Gastroesophageal sphincter (tissue), 4 donors: ENCODE measurements around the gene VDR. TPM values are rescaled to one million over a fixed set of nuclear protein-coding genes. Genes with fewer than 3 reads are reported as not detected.

Experiments
- ATAC-seq: fragments of 150-250 bp; one replicate; pipeline ENCODE4 v1.9.1; 2016; ENCODE audit warnings: mild to moderate bottlenecking, moderate library complexity
- H3K27ac ChIP-seq, 4 donors: fragments of 200-600 bp; sonication (generic) in 3 of 4; 1 replicate in 3 of 4; 2 replicates in 1 of 4; pipeline ENCODE4 v1.5.1; 2016 to 2019
- H3K27me3 ChIP-seq: fragments of 200-600 bp; sonication (generic); one replicate; pipeline ENCODE4 v1.5.1; 2019
- H3K36me3 ChIP-seq, 2 donors: fragments of 200-600 bp; sonication (generic); one replicate each; pipeline ENCODE4 v1.5.1; 2019; ENCODE audit warnings: control low read depth in 1 of 2
- H3K4me1 ChIP-seq, 3 donors: fragments of 200-600 bp; sonication (generic); 1 replicate in 2 of 3; 2 replicates in 1 of 3; pipeline ENCODE4 v1.5.1; 2016 to 2019; ENCODE audit warnings: control low read depth in 2 of 3
- H3K4me3 ChIP-seq, 2 donors: fragments of 200-600 bp; sonication (generic); one replicate each; pipeline ENCODE4 v1.5.1; 2019; ENCODE audit warnings: mild to moderate bottlenecking in 1 of 2, moderate library complexity in 1 of 2
- H3K9me3 ChIP-seq, 3 donors: fragments of 200-600 bp; sonication (generic); one replicate each; pipeline ENCODE4 v1.5.1; 2017 to 2019; ENCODE audit warnings: control low read depth in 2 of 3
- CTCF ChIP-seq, 4 experiments: fragments of 200-600 bp in 2 of 4; fragments of 450-650 bp in 2 of 4; sonication (generic) in 1 of 4; IDR thresholded peaks; one replicate each; pipeline ENCODE4 v1.5.1; 2017 to 2019; ENCODE audit warnings: antibody characterized with exemption in 4 of 4, mild to moderate bottlenecking in 2 of 4, moderate library complexity in 2 of 4
- EP300 ChIP-seq: sonication (generic); formaldehyde crosslinking; IDR thresholded peaks from one replicate; pipeline ENCODE4 v1.6.1; 2017; ENCODE audit warnings: antibody characterized with exemption, mild to moderate bottlenecking
- POLR2A ChIP-seq, 2 donors: fragments of 450-650 bp; IDR thresholded peaks; one replicate each; pipeline ENCODE4 v1.6.1; 2017; ENCODE audit warnings: antibody characterized with exemption in 2 of 2, mild to moderate bottlenecking in 2 of 2, moderate library complexity in 1 of 2
- POLR2AphosphoS5 ChIP-seq: sonication (generic); formaldehyde crosslinking; IDR thresholded peaks from one replicate; pipeline ENCODE4 v1.6.1; 2017; ENCODE audit warnings: antibody characterized with exemption
- WGBS, 2 donors: methylation state at CpG; one replicate each; pipeline ENCODE4 v1.1.5; 2018; ENCODE audit warnings: low coverage in 1 of 2; 5-methylcytosine and 5-hydroxymethylcytosine counted together
- total RNA-seq, 4 donors: library from RNA; depleted of rRNA; stranded (reverse); fragments of >200 nt; gene quantifications; one replicate each; pipeline ENCODE4 v1.1.0, GENCODE V29; 2016

VDR gene
- total RNA-seq, 4 donors from 2014 or later = 1.2 to 5.5 (median 1.6) TPM

DNA sequence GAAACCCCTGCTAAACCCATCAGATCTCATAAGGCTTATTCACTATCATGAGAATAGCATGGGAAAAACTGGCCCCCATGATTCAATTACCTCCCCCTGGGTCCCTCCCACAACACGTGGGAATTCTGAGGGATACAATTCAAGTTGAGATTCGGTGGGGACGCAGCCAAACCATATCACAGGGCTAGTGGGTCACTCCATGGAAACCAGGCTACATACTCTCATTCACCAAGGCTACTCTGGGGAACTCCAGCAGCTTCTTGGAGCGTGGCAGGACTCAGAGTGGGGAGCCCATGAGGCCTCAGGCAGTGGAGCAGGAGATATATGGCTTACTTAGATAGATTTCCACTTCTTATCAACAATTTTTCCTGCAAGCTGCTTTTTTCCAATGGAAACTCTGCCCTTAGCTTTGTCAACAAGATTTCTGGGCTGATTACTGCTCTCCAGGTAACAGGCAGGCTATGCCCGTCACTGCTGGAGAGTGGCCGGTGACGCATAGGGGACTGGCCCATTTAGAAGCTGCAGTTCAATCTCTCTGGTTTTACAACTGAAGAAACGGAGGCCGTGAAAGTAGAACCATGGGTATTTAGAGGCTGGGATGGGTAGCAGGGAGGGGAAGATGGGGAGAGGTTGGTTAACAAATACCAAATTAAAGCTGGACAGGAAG is 16.5 kb downstream of the VDR start:
- 81 to 82% methylated on average over 3 to 7 of the region's 9 CpGs for WGBS, 2 donors

DNA sequence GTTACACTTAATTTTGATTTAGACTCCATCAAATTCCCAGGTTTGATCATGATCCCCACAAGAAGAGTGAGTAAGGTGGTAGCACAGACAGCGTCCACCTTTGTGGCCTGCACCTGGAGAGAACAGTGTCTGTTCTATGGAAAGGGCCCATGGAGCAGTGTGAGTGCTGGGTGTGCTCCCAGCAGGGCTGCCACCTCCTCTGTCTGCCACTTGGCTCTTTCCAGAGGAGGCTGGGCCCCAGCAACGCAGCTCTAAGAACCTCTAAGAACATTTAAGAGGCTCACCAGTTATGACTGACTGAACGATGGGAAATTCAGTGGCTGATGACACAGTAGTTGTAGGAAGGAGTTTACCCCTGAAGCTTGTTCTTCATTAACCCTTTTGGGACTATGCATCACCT is 17.3 kb downstream of the VDR start:
- WGBS, 2 donors = 65 to 88% methylated on average over 1 to 3 of the region's 3 CpGs
- H3K27ac ChIP-seq = no peak overlapping the region
- H3K9me3 ChIP-seq = no peaks in the 10 kb centered on the region
- no peak for ATAC-seq
- TF ChIP-seq POLR2AphosphoS5 (no peak), CTCF (IDR thresholded peaks at IDR 0.05) (no peak), EP300 (no peak), POLR2A (IDR thresholded peaks at IDR 0.05) (no peak)
- no peak overlapping the region for H3K4me3 ChIP-seq
- no peaks in the 10 kb centered on the region for H3K36me3 ChIP-seq
- no peaks in the 10 kb centered on the region for H3K27me3 ChIP-seq
- H3K4me1 ChIP-seq = no peaks in the 10 kb centered on the region

More for the DNA sequence above, 16.5 kb downstream of the VDR start:
- Histone ChIP-seq H3K4me1 (no peaks in the 10 kb centered on the region), H3K27ac (no peak overlapping the region), H3K9me3 (no peaks in the 10 kb centered on the region), H3K4me3 (no peak overlapping the region), H3K27me3 (peaks cover under 1% of the 10 kb centered on the region), H3K36me3 (no peaks in the 10 kb centered on the region)
- ATAC-seq = no peak
- TF ChIP-seq POLR2AphosphoS5 (no peak), CTCF (IDR thresholded peaks at IDR 0.05) (no peak), EP300 (no peak), POLR2A (IDR thresholded peaks at IDR 0.05) (no peak)

GRCh38 chr12:47886510-47887240 is 18.1 kb downstream of the VDR start:
- H3K4me1 ChIP-seq = no peaks in the 10 kb centered on the region
- no peak for ATAC-seq
- no peaks in the 10 kb centered on the region for H3K36me3 ChIP-seq
- no peak for TF ChIP-seq POLR2AphosphoS5
- no peak for TF ChIP-seq CTCF (IDR thresholded peaks at IDR 0.05)
- no peak for TF ChIP-seq POLR2A (IDR thresholded peaks at IDR 0.05)
- no peak for TF ChIP-seq EP300
- H3K9me3 ChIP-seq = no peaks in the 10 kb centered on the region
- no peak overlapping the region for H3K27ac ChIP-seq
- H3K27me3 ChIP-seq = no peaks in the 10 kb centered on the region
- WGBS, 2 donors = 40 to 74% methylated on average over 4 of the region's 13 CpGs
- H3K4me3 ChIP-seq = no peak overlapping the region

- Histone ChIP-seq H3K4me3 (no peak overlapping the region), H3K4me1 (no peaks in the 10 kb centered on the region), H3K36me3 (no peaks in the 10 kb centered on the region), H3K27ac (no peak overlapping the region), H3K27me3 (no peaks in the 10 kb centered on the region), H3K9me3 (no peaks in the 10 kb centered on the region)
- ATAC-seq = no peak
- no peak for TF ChIP-seq POLR2A (IDR thresholded peaks at IDR 0.05)
- no peak for TF ChIP-seq CTCF (IDR thresholded peaks at IDR 0.05)
- no peak for TF ChIP-seq EP300
- no peak for TF ChIP-seq POLR2AphosphoS5
- WGBS, 2 donors = 86 to 90% methylated on average over 1 to 2 of the region's 2 CpGs
Measured at GRCh38 chr12:47885566-47885965, 19.2 kb downstream of the VDR start.

- H3K27ac ChIP-seq = no peak overlapping the region
- no peaks in the 10 kb centered on the region for H3K4me1 ChIP-seq
- WGBS, 2 donors = 76 to 85% methylated on average over 2 to 5 of the region's 10 CpGs
- H3K36me3 ChIP-seq = no peaks in the 10 kb centered on the region
- ATAC-seq = no peak
- no peak overlapping the region for H3K4me3 ChIP-seq
- H3K27me3 ChIP-seq = no peaks in the 10 kb centered on the region
- TF ChIP-seq CTCF (IDR thresholded peaks at IDR 0.05) (no peak), EP300 (no peak), POLR2A (IDR thresholded peaks at IDR 0.05) (no peak), POLR2AphosphoS5 (no peak)
- H3K9me3 ChIP-seq = no peaks in the 10 kb centered on the region
Measured at GRCh38 chr12:47885012-47885501, 19.7 kb downstream of the VDR start.
